DOHH2 (cell line): ENCODE measurements around the gene RSPO1.

Experiments
- CTCF ChIP-seq: fragments of 200-600 bp; sonication (generic); IDR thresholded peaks from one replicate; pipeline ENCODE4 v1.5.1; 2014; ENCODE audit warnings: antibody characterized with exemption, mild to moderate bottlenecking, low read depth, low read length; ENCODE audit not compliant: poor library complexity, severe bottlenecking
- EZH2phosphoT487 ChIP-seq: fragments of 200-600 bp; sonication (generic); IDR thresholded peaks from 2 replicates; pipeline ENCODE4 v1.6.1; 2017; ENCODE audit warnings: borderline replicate concordance, mild to moderate bottlenecking, antibody characterized with exemption, low read length, moderate library complexity, mixed read lengths

- TF ChIP-seq EZH2phosphoT487 (no peak), CTCF (no peak)
Observed at GRCh38 chr1:37676281-37677142, 41.8 kb upstream of the RSPO1 start.
